ENCODE data around the gene SMAD7.

SMAD7 gene

GRCh38 chr18:48901145-48902022 is 49.4 kb downstream of the SMAD7 start:
- in situ Hi-C loops (cut with HindIII; ENCODE audit: low sequenced_read_pairs), result no loop called here
- no peak for DNase-seq (ENCODE audit: low read depth)
- TF ChIP-seq CTCF (IDR thresholded peaks at IDR 0.05; ENCODE audit: low read depth, low read length, missing control alignments), result no peak
- H3K4me3 ChIP-seq (ENCODE audit: low read depth, low read length), result no peak overlapping the region

- in situ Hi-C loops (cut with HindIII; ENCODE audit: low sequenced_read_pairs), result no loop called here
- DNase-seq (ENCODE audit: low read depth), result no peak
- no peak overlapping the region for H3K4me3 ChIP-seq (ENCODE audit: low read depth, low read length)
- no peak for TF ChIP-seq CTCF (IDR thresholded peaks at IDR 0.05; ENCODE audit: low read depth, low read length, missing control alignments)
Observed at GRCh38 chr18:48900469-48900868, 50.3 kb downstream of the SMAD7 start.

GRCh38 chr18:48899558-48900174 is 51.1 kb downstream of the SMAD7 start:
- H3K4me3 ChIP-seq (ENCODE audit: low read depth, low read length), result no peak overlapping the region
- DNase-seq (ENCODE audit: low read depth), result no peak
- no peak for TF ChIP-seq CTCF (IDR thresholded peaks at IDR 0.05; ENCODE audit: low read depth, low read length, missing control alignments)
- in situ Hi-C loops (cut with HindIII; ENCODE audit: low sequenced_read_pairs), result no loop called here

- in situ Hi-C loops (cut with HindIII; ENCODE audit: low sequenced_read_pairs), result no loop called here
- DNase-seq (ENCODE audit: low read depth), result no peak
- no peak for TF ChIP-seq CTCF (IDR thresholded peaks at IDR 0.05; ENCODE audit: low read depth, low read length, missing control alignments)
- no peak overlapping the region for H3K4me3 ChIP-seq (ENCODE audit: low read depth, low read length)
Observed at GRCh38 chr18:48898521-48898920, 52.2 kb downstream of the SMAD7 start.

GRCh38 chr18:48897531-48897930 is 53.2 kb downstream of the SMAD7 start:
- DNase-seq (ENCODE audit: low read depth), result peak; percentile 33
- no peak for TF ChIP-seq CTCF (IDR thresholded peaks at IDR 0.05; ENCODE audit: low read depth, low read length, missing control alignments)
- H3K4me3 ChIP-seq (ENCODE audit: low read depth, low read length), result no peak overlapping the region
- in situ Hi-C loops (cut with HindIII; ENCODE audit: low sequenced_read_pairs), result no loop called here

- in situ Hi-C loops (cut with HindIII; ENCODE audit: low sequenced_read_pairs), result no loop called here
- DNase-seq (ENCODE audit: low read depth), result no peak
- peak; percentile 27 for TF ChIP-seq CTCF (IDR thresholded peaks at IDR 0.05; ENCODE audit: low read depth, low read length, missing control alignments)
Observed at GRCh38 chr18:48896875-48897511, 53.8 kb downstream of the SMAD7 start.

More at GRCh38 chr18:48896875-48897511, 53.8 kb downstream of the SMAD7 start:
- no peak overlapping the region for H3K4me3 ChIP-seq (ENCODE audit: low read depth, low read length)

All from astrocyte of the cerebellum (primary cell).